SK-N-SH treated with all-trans-retinoic acid at 6 μM for 48 hours (cell line): ENCODE results near the gene ATP8B3.

Source experiments
- ATAC-seq: fragments of 200-7000 bp; cut with Tn5 transposase; 3 replicates; pipeline ENCODE4 v1.9.1; 2020; ENCODE audit warnings: mild to moderate bottlenecking, moderate library complexity
- ARNTL ChIP-seq: fragments of 450-650 bp; formaldehyde crosslinking; IDR thresholded peaks from 2 replicates; pipeline ENCODE4 v1.5.0; 2020; ENCODE audit warnings: low read depth, mild to moderate bottlenecking, moderate library complexity, borderline replicate concordance
- CSRNP3 ChIP-seq: fragments of 250-450 bp; sonication (Bioruptor Pico); IDR thresholded peaks from 2 replicates; pipeline ENCODE4 v1.5.1; 2021; ENCODE audit warnings: mild to moderate bottlenecking, moderate library complexity
- ESRRG ChIP-seq: fragments of 250-450 bp; sonication (Bioruptor Pico); IDR thresholded peaks from 2 replicates; pipeline ENCODE4 v1.6.1; 2021; ENCODE audit warnings: mild to moderate bottlenecking
- OSR1 ChIP-seq: fragments of 250-450 bp; sonication (Bioruptor Pico); IDR thresholded peaks from 2 replicates; pipeline ENCODE4 v1.8.0; 2022; ENCODE audit warnings: moderate library complexity, mild to moderate bottlenecking, inconsistent platforms
- PATZ1 ChIP-seq: fragments of 250-450 bp; sonication (Bioruptor Pico); IDR thresholded peaks from 2 replicates; pipeline ENCODE4 v1.8.0; 2020; ENCODE audit warnings: mild to moderate bottlenecking, moderate library complexity, borderline replicate concordance
- PPARA ChIP-seq: fragments of 250-450 bp; sonication (Bioruptor Pico); IDR thresholded peaks from 2 replicates; pipeline ENCODE4 v1.5.0; 2020; ENCODE audit warnings: mild to moderate bottlenecking, borderline replicate concordance
- RARB ChIP-seq: fragments of 250-450 bp; sonication (Bioruptor Pico); IDR thresholded peaks from 2 replicates; pipeline ENCODE4 v1.8.0; 2021; ENCODE audit warnings: mild to moderate bottlenecking, moderate library complexity
- TCF4 ChIP-seq: fragments of 250-450 bp; sonication (Bioruptor Pico); IDR thresholded peaks from 2 replicates; pipeline ENCODE4 v1.8.0; 2021; ENCODE audit warnings: mild to moderate bottlenecking, moderate library complexity, borderline replicate concordance
- TOX ChIP-seq: fragments of 250-450 bp; sonication (Bioruptor Pico); IDR thresholded peaks from 2 replicates; pipeline ENCODE4 v1.8.0; 2021; ENCODE audit warnings: mild to moderate bottlenecking, moderate library complexity, borderline replicate concordance
- ZC3H10 ChIP-seq: fragments of 250-450 bp; sonication (Bioruptor Pico); IDR thresholded peaks from 2 replicates; pipeline ENCODE4 v1.5.1; 2021; ENCODE audit warnings: mild to moderate bottlenecking, moderate library complexity
- ZFP3 ChIP-seq: fragments of 250-450 bp; sonication (Bioruptor Pico); IDR thresholded peaks from 2 replicates; pipeline ENCODE4 v1.5.0; 2020; ENCODE audit warnings: mild to moderate bottlenecking, moderate library complexity
- ZFP30 ChIP-seq: fragments of 450-650 bp; formaldehyde crosslinking; IDR thresholded peaks from 2 replicates; pipeline ENCODE4 v1.5.0; 2022; ENCODE audit warnings: mild to moderate bottlenecking, moderate library complexity
- ZNF565 ChIP-seq: fragments of 450-650 bp; formaldehyde crosslinking; conservative IDR thresholded peaks from 2 replicates; pipeline ENCODE4 v1.5.0; 2020; ENCODE audit warnings: low read depth, mild to moderate bottlenecking, moderate library complexity
- ZNF70 ChIP-seq: fragments of 450-650 bp; formaldehyde crosslinking; IDR thresholded peaks from 2 replicates; pipeline ENCODE4 v1.5.0; 2020; ENCODE audit warnings: mild to moderate bottlenecking, moderate library complexity
- TF ChIP-seq, protein P1 (sequence below): fragments of 250-450 bp; sonication (Bioruptor Pico); IDR thresholded peaks from 2 replicates; pipeline ENCODE4 v1.5.1; 2020; ENCODE audit warnings: low read depth, mild to moderate bottlenecking, moderate library complexity
- TF ChIP-seq, protein P2 (sequence below): fragments of 250-450 bp; sonication (Bioruptor Pico); IDR thresholded peaks from 2 replicates; pipeline ENCODE4 v1.8.0; 2021; ENCODE audit warnings: low read depth, mild to moderate bottlenecking, moderate library complexity, borderline replicate concordance
- TF ChIP-seq, protein P3 (sequence below): fragments of 250-450 bp; sonication (Bioruptor Pico); IDR thresholded peaks from 2 replicates; pipeline ENCODE4 v1.5.0; 2020; ENCODE audit warnings: mild to moderate bottlenecking, moderate library complexity

ATP8B3 gene

GRCh38 chr19:1766800-1767352 is 45.2 kb downstream of the ATP8B3 start:
- TF ChIP-seq ZFP3 (CRISPR knock-in tag) (peak; percentile 98), ESRRG (CRISPR knock-in tag) (no peak)
- ATAC-seq = no peak

DNA sequence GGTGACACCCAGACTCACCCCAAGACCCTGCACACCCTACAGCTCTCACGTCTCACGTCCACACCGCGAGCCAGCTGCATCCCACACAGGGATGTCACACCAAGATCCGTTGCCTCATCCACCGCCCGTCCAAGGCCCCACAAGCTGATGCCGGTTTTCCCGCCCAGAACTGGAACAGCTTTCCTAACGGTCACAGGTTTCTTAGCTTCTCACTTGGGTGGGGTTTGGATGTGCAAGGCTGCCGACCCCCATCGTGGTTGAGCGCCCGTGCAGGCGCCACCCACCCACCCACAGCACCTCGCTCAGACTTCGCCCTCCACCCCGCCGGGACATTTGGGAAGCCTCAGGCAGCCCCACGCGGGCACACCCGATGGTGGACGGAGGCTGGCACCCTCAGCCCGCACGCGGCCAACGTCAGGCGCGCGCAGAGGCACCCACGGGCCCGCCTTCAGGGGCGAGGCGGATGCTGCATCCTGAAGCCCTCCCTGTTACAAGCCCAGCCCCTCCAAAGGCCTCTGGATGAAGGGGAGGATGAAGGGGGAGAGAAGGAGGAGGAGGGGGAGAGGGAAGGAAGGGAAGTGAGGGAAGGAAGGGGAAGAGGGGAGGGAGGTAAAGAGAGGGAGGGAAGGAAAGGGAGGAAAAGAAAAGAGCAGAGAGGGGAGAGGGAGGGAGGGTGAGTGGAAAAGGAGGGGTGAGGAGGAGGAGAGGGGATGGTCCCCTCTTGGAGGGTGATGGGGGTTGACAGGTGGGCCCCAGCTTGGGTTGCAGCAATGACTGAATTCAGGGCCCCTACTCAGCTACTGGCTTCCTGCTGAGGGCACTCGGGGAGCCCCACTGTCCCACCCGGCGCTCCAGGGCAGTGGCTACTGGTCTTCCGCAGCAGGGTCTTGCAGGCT is 45.9 kb downstream of the ATP8B3 start:
- no peak for ATAC-seq
- TF ChIP-seq TOX (no peak), ZFP3 (CRISPR knock-in tag) (no peak), RARB (CRISPR knock-in tag) (no peak), ZC3H10 (CRISPR knock-in tag) (no peak), PPARA (CRISPR knock-in tag) (no peak), PATZ1 (CRISPR knock-in tag) (no peak), TCF4 (CRISPR knock-in tag) (no peak), ZFP30 (no peak), ZNF70 (CRISPR knock-in tag) (no peak)

DNA sequence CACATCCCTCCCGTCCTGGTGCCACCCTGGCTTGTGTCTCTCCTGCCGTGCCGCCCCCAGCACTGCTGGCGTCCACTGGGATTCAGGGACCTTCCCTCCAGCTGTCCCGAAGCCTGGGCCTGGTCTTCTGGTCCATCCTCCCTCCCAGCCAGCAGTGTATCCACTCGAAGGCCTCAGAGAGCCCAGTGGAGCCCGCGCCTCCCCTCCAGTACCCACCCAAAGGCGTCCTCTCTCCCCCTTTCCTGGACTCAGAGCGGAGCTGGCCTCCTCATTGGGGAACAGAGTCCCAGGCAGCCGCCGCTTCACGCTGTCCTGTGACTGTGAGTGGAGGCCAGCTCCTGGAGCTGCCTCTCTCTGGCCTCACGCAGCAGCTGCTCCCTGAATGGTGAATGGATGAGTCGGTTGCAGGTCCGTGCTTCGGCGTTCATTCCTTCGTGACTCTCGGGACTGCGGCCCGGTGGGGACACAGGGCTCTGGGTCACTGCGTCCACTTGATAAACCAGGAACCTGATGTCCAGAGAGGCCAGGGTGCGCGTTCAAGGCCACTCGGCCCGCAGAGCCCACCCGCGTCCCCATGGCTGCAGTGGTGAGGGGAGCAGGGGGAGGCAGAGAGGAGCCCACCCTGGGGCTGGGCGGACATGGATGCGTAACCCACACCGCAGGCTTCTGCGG is 46.7 kb downstream of the ATP8B3 start:
- no peak for TF ChIP-seq ZFP30
- no peak for TF ChIP-seq TOX
- TF ChIP-seq ESRRG (CRISPR knock-in tag) = no peak
- TF ChIP-seq ZNF565 (CRISPR knock-in tag) = no peak
- TF ChIP-seq, protein P1, sequence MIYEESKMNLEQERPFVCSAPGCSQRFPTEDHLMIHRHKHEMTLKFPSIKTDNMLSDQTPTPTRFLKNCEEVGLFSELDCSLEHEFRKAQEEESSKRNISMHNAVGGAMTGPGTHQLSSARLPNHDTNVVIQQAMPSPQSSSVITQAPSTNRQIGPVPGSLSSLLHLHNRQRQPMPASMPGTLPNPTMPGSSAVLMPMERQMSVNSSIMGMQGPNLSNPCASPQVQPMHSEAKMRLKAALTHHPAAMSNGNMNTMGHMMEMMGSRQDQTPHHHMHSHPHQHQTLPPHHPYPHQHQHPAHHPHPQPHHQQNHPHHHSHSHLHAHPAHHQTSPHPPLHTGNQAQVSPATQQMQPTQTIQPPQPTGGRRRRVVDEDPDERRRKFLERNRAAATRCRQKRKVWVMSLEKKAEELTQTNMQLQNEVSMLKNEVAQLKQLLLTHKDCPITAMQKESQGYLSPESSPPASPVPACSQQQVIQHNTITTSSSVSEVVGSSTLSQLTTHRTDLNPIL = no peak
- TF ChIP-seq, protein P2, sequence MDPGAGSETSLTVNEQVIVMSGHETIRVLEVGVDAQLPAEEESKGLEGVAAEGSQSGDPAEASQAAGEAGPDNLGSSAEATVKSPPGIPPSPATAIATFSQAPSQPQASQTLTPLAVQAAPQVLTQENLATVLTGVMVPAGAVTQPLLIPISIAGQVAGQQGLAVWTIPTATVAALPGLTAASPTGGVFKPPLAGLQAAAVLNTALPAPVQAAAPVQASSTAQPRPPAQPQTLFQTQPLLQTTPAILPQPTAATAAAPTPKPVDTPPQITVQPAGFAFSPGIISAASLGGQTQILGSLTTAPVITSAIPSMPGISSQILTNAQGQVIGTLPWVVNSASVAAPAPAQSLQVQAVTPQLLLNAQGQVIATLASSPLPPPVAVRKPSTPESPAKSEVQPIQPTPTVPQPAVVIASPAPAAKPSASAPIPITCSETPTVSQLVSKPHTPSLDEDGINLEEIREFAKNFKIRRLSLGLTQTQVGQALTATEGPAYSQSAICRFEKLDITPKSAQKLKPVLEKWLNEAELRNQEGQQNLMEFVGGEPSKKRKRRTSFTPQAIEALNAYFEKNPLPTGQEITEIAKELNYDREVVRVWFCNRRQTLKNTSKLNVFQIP (CRISPR knock-in tag) = no peak
- no peak for TF ChIP-seq ZC3H10 (CRISPR knock-in tag)
- TF ChIP-seq OSR1 (CRISPR knock-in tag) = no peak
- TF ChIP-seq CSRNP3 (CRISPR knock-in tag) = no peak
- TF ChIP-seq ZNF70 (CRISPR knock-in tag) = no peak
- no peak for TF ChIP-seq ARNTL (CRISPR knock-in tag)
- TF ChIP-seq, protein P3, sequence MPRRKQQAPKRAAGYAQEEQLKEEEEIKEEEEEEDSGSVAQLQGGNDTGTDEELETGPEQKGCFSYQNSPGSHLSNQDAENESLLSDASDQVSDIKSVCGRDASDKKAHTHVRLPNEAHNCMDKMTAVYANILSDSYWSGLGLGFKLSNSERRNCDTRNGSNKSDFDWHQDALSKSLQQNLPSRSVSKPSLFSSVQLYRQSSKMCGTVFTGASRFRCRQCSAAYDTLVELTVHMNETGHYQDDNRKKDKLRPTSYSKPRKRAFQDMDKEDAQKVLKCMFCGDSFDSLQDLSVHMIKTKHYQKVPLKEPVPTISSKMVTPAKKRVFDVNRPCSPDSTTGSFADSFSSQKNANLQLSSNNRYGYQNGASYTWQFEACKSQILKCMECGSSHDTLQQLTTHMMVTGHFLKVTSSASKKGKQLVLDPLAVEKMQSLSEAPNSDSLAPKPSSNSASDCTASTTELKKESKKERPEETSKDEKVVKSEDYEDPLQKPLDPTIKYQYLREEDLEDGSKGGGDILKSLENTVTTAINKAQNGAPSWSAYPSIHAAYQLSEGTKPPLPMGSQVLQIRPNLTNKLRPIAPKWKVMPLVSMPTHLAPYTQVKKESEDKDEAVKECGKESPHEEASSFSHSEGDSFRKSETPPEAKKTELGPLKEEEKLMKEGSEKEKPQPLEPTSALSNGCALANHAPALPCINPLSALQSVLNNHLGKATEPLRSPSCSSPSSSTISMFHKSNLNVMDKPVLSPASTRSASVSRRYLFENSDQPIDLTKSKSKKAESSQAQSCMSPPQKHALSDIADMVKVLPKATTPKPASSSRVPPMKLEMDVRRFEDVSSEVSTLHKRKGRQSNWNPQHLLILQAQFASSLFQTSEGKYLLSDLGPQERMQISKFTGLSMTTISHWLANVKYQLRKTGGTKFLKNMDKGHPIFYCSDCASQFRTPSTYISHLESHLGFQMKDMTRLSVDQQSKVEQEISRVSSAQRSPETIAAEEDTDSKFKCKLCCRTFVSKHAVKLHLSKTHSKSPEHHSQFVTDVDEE = no peak

More for the DNA sequence above, 46.7 kb downstream of the ATP8B3 start:
- no peak for ATAC-seq
